ENCODE measurements around the gene COL17A1.

DNA sequence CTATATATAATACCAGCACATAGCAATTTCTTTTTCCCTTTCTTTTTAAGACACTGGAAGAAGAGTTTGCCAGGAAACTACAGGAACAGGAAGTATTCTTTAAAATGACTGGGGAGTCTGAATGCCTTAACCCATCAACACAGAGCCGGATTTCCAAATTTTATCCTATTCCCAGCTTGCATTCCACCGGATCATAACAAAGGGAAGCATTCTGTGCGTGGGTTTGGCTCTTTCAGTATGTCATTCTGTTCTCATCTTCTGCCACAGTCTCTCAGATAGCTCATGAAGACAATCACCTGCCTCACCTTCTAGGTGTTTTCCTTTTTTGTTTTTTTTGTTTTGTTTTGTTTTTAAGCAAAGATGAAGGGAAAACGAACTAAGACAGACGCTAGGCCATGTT, 60.2 kb downstream of the COL17A1 start:
- TF ChIP-seq, protein P1, sequence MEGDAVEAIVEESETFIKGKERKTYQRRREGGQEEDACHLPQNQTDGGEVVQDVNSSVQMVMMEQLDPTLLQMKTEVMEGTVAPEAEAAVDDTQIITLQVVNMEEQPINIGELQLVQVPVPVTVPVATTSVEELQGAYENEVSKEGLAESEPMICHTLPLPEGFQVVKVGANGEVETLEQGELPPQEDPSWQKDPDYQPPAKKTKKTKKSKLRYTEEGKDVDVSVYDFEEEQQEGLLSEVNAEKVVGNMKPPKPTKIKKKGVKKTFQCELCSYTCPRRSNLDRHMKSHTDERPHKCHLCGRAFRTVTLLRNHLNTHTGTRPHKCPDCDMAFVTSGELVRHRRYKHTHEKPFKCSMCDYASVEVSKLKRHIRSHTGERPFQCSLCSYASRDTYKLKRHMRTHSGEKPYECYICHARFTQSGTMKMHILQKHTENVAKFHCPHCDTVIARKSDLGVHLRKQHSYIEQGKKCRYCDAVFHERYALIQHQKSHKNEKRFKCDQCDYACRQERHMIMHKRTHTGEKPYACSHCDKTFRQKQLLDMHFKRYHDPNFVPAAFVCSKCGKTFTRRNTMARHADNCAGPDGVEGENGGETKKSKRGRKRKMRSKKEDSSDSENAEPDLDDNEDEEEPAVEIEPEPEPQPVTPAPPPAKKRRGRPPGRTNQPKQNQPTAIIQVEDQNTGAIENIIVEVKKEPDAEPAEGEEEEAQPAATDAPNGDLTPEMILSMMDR (IDR thresholded peaks at IDR 0.05): no peak
- TF ChIP-seq POLR2A (IDR thresholded peaks at IDR 0.05): no peak
